GM18951 (cell line): ENCODE results near the gene SPRED1.
"Not testable (repeated sequence)": the region's sequence is repeated elsewhere in the genome, so short reads cannot be mapped to it uniquely, and the experiment has no call there.

Source experiments
- POLR2A ChIP-seq: IDR thresholded peaks from 4 replicates; pipeline ENCODE4 v1.6.1; 2011; ENCODE audit warnings: mild to moderate bottlenecking; ENCODE audit not compliant: insufficient read length, insufficient read depth; ENCODE audit errors: extremely low read depth
- in situ Hi-C: fragments of 300-500 bp; cut with MboI; formaldehyde crosslinking; loops from one replicate; pipeline ENCODE4 v1.12.0; 2022; ENCODE audit warnings: low sequenced_read_pairs, mixed read lengths, inconsistent platforms; ENCODE audit not compliant: unreplicated experiment

SPRED1 gene

GRCh38 chr15:38247336-38247735 is 5.3 kb upstream of the SPRED1 start:
- TF ChIP-seq POLR2A, result no peak
- in situ Hi-C loops, result no loop called here

- in situ Hi-C loops, result no loop called here
- no peak for TF ChIP-seq POLR2A
Measured at GRCh38 chr15:38253351-38253781, 730 bp downstream of the SPRED1 start.

- no peak for TF ChIP-seq POLR2A
- in situ Hi-C loops, result no loop called here
Measured at GRCh38 chr15:38254051-38254883, 1.6 kb downstream of the SPRED1 start.

- TF ChIP-seq POLR2A, result no peak
- in situ Hi-C loops, result no loop called here
Measured at GRCh38 chr15:38255690-38256089, 3.1 kb downstream of the SPRED1 start.

GRCh38 chr15:38257676-38258075 is 5.0 kb downstream of the SPRED1 start:
- no peak for TF ChIP-seq POLR2A
- in situ Hi-C loops, result no loop called here

GRCh38 chr15:38259134-38259533 is 6.5 kb downstream of the SPRED1 start:
- no peak for TF ChIP-seq POLR2A
- in situ Hi-C loops, result no loop called here

GRCh38 chr15:38260077-38260476 is 7.4 kb downstream of the SPRED1 start:
- in situ Hi-C loops, result no loop called here
- no peak for TF ChIP-seq POLR2A

- TF ChIP-seq POLR2A, result no peak
- in situ Hi-C loops, result no loop called here
Measured at GRCh38 chr15:38263251-38263650, 10.6 kb downstream of the SPRED1 start.

- TF ChIP-seq POLR2A, result no peak
- in situ Hi-C loops, result no loop called here
Measured at GRCh38 chr15:38263996-38264395, 11.4 kb downstream of the SPRED1 start.

- in situ Hi-C loops, result no loop called here
- TF ChIP-seq POLR2A, result no peak
Measured at GRCh38 chr15:38266247-38266986, 13.8 kb downstream of the SPRED1 start.

- in situ Hi-C loops, result no loop called here
Measured at GRCh38 chr15:38267421-38268022, 14.9 kb downstream of the SPRED1 start.

GRCh38 chr15:38271144-38271543 is 18.5 kb downstream of the SPRED1 start:
- in situ Hi-C loops, result no loop called here
- no peak for TF ChIP-seq POLR2A

More at GRCh38 chr15:38267421-38268022, 14.9 kb downstream of the SPRED1 start:
- TF ChIP-seq POLR2A, result no peak

GRCh38 chr15:38271895-38272294 is 19.3 kb downstream of the SPRED1 start:
- no peak for TF ChIP-seq POLR2A
- in situ Hi-C loops, result no loop called here

GRCh38 chr15:38272431-38272830 is 19.8 kb downstream of the SPRED1 start:
- in situ Hi-C loops, result not testable (repeated sequence)

GRCh38 chr15:38274135-38274534 is 21.5 kb downstream of the SPRED1 start:
- no peak for TF ChIP-seq POLR2A
- in situ Hi-C loops, result no loop called here
